Activated CD4-positive, alpha-beta T cell treated with anti-CD3 and anti-CD28 coated beads for 36 hours (primary cell): ENCODE measurements around the gene FAM136A. TPM values are rescaled to one million over a fixed set of nuclear protein-coding genes. Genes with fewer than 3 reads are reported as not detected.

Experiments
- ATAC-seq: fragments of 200-7000 bp; cut with Tn5 transposase; one replicate; pipeline ENCODE4 v1.10.0; 2021; ENCODE audit warnings: mild to moderate bottlenecking, moderate library complexity
- CTCF ChIA-PET: fragments of 350-600 bp; sonication (Branson Sonifier 250); formaldehyde crosslinking; loops from one replicate; lab custom pipeline; 2021; ENCODE audit warnings: antibody characterized with exemption; lab: Charles Lee
- POLR2A ChIA-PET: fragments of 350-600 bp; sonication (Branson Sonifier 250); formaldehyde crosslinking; loops from one replicate; lab custom pipeline; 2021; ENCODE audit warnings: antibody characterized with exemption, inconsistent platforms; lab: Charles Lee
- DNase-seq: peaks from one replicate; pipeline ENCODE4 v3.0.0-alpha.2; 2020
- H3K27ac Mint-ChIP-seq: one replicate; pipeline ENCODE4 v1.8.0; 2021; ENCODE audit warnings: mixed read lengths
- H3K27me3 Mint-ChIP-seq: one replicate; pipeline ENCODE4 v1.8.0; 2021; ENCODE audit warnings: mixed read lengths
- H3K36me3 Mint-ChIP-seq: one replicate; pipeline ENCODE4 v1.8.0; 2021; ENCODE audit warnings: low read depth, mixed read lengths
- H3K4me1 Mint-ChIP-seq: one replicate; pipeline ENCODE4 v1.8.0; 2021; ENCODE audit warnings: mixed read lengths
- H3K4me3 Mint-ChIP-seq: one replicate; pipeline ENCODE4 v1.8.0; 2021; ENCODE audit warnings: mild to moderate bottlenecking, moderate library complexity, mixed read lengths
- H3K9me3 Mint-ChIP-seq: one replicate; pipeline ENCODE4 v1.8.0; 2021; ENCODE audit warnings: low read depth, mixed read lengths
- intact Hi-C, 2 experiments: fragments of 100-400 bp; cut with DNase I in 1 of 2; cut with micrococcal nuclease in 1 of 2; formaldehyde crosslinking; loops; one replicate each; pipeline versions ENCODE4 v1.14.2 to v1.15.1; 2022 to 2024; cut with DNase I, micrococcal nuclease
- total RNA-seq, 2 experiments: library from RNA; stranded (reverse); gene quantifications; one replicate each; pipeline ENCODE4 v1.2.3, GENCODE V29; 2021

Gene FAM136A
- total RNA-seq = 10 to 100 TPM; 45.0 to 52.8 TPM

DNA sequence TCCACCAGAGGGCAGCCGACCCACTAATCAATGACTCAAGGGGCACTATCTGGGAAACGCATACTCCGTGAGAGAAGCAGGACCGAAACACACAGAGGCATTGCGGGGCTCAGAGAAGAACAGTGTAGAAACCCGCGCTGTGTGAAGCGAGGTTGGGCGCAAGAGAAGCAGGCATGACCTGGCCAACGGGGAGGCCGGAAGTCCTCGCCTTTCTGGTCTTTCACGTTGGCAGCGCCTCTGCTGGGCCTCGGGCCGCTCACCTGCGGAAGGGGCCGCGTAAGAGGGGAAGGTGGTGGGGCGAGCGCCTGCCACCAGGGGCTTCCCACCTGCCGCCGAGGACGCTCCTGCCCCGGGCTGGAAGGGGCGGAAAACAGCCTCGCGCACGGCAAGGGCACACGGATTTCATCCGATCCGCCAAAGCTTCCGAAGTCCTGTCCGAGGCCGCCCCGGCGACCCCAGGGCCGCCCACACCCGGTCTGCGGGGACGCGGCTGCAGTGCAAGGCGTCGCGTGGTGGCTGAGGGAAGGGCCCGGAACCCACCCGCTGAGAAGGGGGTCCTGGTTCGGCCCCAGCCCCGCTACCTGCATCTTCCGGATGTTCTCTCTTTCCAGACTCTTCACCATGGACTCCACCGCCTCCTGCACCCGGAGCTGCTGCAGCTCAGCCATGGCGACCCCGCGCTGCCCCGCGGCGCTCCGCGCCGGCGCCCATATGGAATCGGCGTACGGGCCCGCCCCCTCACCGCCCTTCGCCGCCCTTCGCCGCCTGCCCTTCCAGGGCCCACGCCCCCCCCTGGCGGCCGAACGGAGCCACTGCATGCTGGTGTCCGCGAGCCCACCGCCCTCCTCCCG, at the start of gene FAM136A:
Gene FAM136A, minus strand, starts transcription at position 724 of the 851 bp plus-strand sequence. Its CDS starts 56 bp downstream, at position 668.
- Mint-ChIP-seq H3K27me3 (no peaks in the 10 kb centered on the region), H3K27ac (peak within 1 kb of the TSS; percentile 94), H3K4me1 (peaks cover 35% of the 10 kb centered on the region), H3K36me3 (peaks cover 34% of the 10 kb centered on the region), H3K9me3 (no peaks in the 10 kb centered on the region), H3K4me3 (peak within 1 kb of the TSS; percentile 91)
- ATAC-seq (peak; percentile 79), DNase-seq (peak; percentile 93)
- ChIA-PET POLR2A (interaction anchor here (0.5 to 1.1 kb wide), 2 partner anchors 8 to 27 kb away, joined by 3 to 13 read pairs; partner anchors contain the start of gene SNRPG), CTCF (interaction anchor here (0.6 to 6.2 kb wide), 16 partner anchors 8 to 1840 kb away, joined by 3 to 90 read pairs (median 4); partner anchors contain the start of genes MXD1, PCYOX1 and SNRPG)
- intact Hi-C loops = loop anchor here (1.0 to 5.0 kb wide), 11 partner anchors 8 to 693 kb away; partner anchors contain the start of genes C2orf42 (in 2 of the 2), SNRPG (in 2 of the 2), ADD2 (in 1 of the 2) and TEX261 (in 1 of the 2)

DNA sequence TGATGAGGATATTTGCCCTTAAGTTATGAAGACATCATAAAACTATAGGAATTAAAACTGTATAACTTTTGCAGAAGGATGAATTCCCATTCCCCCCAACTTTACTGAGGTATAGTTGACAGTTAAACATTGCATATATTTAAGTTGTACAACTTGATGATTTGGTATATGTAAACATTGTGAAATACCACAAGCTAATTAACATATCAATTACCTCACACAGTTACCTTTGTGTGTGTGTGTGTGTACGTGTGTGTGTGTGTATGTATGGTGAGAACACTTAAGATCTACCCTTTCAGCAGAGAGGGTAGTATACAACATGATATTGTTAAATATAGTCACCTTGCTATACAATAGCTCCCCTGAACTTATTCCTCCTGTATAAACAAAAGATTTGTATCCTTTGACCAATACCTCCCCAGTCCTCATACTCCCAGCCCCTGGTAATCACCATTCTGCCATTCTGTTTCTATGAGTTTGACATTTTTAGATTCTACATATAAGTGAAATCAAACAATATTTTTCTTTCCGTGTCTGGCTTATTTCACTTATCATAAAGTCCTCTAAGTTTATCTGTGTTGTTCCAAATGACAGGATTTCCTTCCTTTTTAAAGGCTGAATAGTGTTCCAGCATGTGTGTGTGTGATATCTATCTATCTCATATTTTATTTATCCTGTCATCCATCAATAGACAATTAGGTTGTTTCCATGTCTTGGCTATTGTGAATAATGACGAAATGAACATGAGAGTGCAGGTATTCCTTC, 48.2 kb upstream of the FAM136A start:
- no peaks in the 10 kb centered on the region for H3K9me3 Mint-ChIP-seq
- CTCF ChIA-PET = interaction anchor here (0.7 to 1.0 kb wide), 2 partner anchors 53 to 267 kb away, joined by 3 read pairs; no protein-coding TSS in a partner anchor
- DNase-seq = no peak
- no peak overlapping the region for H3K27ac Mint-ChIP-seq
- H3K4me1 Mint-ChIP-seq = no peaks in the 10 kb centered on the region
- intact Hi-C loops = loop anchor here in 1 of 2 experiments (10.0 kb wide), 1 partner anchor 205 kb away; the partner anchor contains the start of gene TGFA
- POLR2A ChIA-PET = no interaction called here
- ATAC-seq = no peak
- no peak overlapping the region for H3K4me3 Mint-ChIP-seq
- H3K27me3 Mint-ChIP-seq = peaks cover 8% of the 10 kb centered on the region
- no peaks in the 10 kb centered on the region for H3K36me3 Mint-ChIP-seq

DNA sequence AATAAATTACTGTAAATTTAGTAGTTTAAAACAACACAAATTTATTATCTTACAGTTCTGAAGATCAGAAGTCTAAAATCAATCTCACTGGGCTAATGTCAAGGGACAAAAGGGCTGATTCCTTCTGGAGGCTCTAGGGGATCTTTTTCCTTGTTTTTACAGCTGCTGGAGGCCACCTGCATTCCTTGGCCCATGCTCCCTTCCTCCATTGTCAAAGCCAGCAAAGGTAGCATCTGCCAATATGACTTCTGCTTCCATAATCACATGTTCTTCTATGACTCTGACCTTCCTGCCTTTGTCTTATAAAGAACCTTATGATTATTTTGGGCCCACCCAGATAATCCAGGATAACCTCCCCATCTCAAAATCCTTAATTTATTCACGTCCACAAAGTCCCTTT, 46.0 kb upstream of the FAM136A start:
- Mint-ChIP-seq H3K27ac (no peak overlapping the region), H3K9me3 (no peaks in the 10 kb centered on the region), H3K4me3 (no peak overlapping the region), H3K36me3 (no peaks in the 10 kb centered on the region), H3K27me3 (peaks cover 8% of the 10 kb centered on the region), H3K4me1 (no peaks in the 10 kb centered on the region)
- intact Hi-C loops = loop anchor here in 1 of 2 experiments (10.0 kb wide), 1 partner anchor 207 kb away; the partner anchor contains the start of gene TGFA
- ChIA-PET POLR2A (no interaction called here), CTCF (interaction anchor here (0.7 to 1.1 kb wide), 2 partner anchors 47 to 270 kb away, joined by 3 to 6 read pairs; no protein-coding TSS in a partner anchor)
- no peak for ATAC-seq
- no peak for DNase-seq

GRCh38 chr2:70344195-70344594, 42.3 kb upstream of the FAM136A start:
- CTCF ChIA-PET = interaction anchor here (5.2 kb wide), 1 partner anchor 275 kb away, joined by 60 read pairs; no protein-coding TSS in a partner anchor
- Mint-ChIP-seq H3K27ac (no peak overlapping the region), H3K9me3 (no peaks in the 10 kb centered on the region), H3K36me3 (no peaks in the 10 kb centered on the region), H3K4me3 (no peak overlapping the region), H3K4me1 (peaks cover 2% of the 10 kb centered on the region), H3K27me3 (no peaks in the 10 kb centered on the region)
- POLR2A ChIA-PET = no interaction called here
- intact Hi-C loops = loop anchor here in 1 of 2 experiments (10.0 kb wide), 1 partner anchor 211 kb away; the partner anchor contains the start of gene TGFA
- peak; percentile 85 for ATAC-seq
- DNase-seq = peak; percentile 10

DNA sequence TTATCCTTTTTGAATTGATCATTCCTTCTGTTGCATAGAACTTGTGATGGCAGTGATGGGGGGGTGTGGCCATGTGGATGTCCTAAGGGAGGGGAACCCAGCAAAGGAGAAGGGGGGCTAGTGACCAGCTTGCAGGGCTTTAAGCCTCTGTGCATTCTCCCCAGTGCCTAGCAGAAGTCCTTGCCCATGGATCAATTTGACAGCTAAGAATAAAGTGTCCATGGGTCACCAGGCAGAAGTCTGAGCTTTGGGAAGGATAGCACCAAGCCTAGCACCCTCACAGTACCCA, 39.6 kb upstream of the FAM136A start:
- CTCF ChIA-PET = interaction anchor here (0.5 to 5.2 kb wide), 24 partner anchors 12 to 523 kb away, joined by 3 to 60 read pairs (median 4); no protein-coding TSS in a partner anchor
- Mint-ChIP-seq H3K4me1 (peaks cover 2% of the 10 kb centered on the region), H3K9me3 (no peaks in the 10 kb centered on the region), H3K4me3 (no peak overlapping the region), H3K27ac (no peak overlapping the region), H3K27me3 (no peaks in the 10 kb centered on the region), H3K36me3 (no peaks in the 10 kb centered on the region)
- intact Hi-C loops = loop anchor here (1.0 to 10.0 kb wide), 7 partner anchors 37 to 307 kb away; partner anchors contain the start of gene TGFA (in 2 of the 2)
- no peak for ATAC-seq
- DNase-seq = no peak
- POLR2A ChIA-PET = no interaction called here

- intact Hi-C loops = loop anchor here (1.0 to 10.0 kb wide), 7 partner anchors 37 to 308 kb away; partner anchors contain the start of gene TGFA (in 2 of the 2)
- Mint-ChIP-seq H3K27ac (no peak overlapping the region), H3K9me3 (no peaks in the 10 kb centered on the region), H3K27me3 (no peaks in the 10 kb centered on the region), H3K4me1 (peaks cover 2% of the 10 kb centered on the region), H3K36me3 (no peaks in the 10 kb centered on the region), H3K4me3 (no peak overlapping the region)
- ATAC-seq = peak; percentile 66
- ChIA-PET CTCF (interaction anchor here (0.6 to 5.2 kb wide), 20 partner anchors 12 to 524 kb away, joined by 3 to 60 read pairs (median 4); no protein-coding TSS in a partner anchor), POLR2A (interaction anchor here (0.6 kb wide), 1 partner anchor 12 kb away, joined by 3 read pairs; no protein-coding TSS in a partner anchor)
- peak; percentile 49 for DNase-seq
Observed at GRCh38 chr2:70340761-70341476, 39.1 kb upstream of the FAM136A start.

DNA sequence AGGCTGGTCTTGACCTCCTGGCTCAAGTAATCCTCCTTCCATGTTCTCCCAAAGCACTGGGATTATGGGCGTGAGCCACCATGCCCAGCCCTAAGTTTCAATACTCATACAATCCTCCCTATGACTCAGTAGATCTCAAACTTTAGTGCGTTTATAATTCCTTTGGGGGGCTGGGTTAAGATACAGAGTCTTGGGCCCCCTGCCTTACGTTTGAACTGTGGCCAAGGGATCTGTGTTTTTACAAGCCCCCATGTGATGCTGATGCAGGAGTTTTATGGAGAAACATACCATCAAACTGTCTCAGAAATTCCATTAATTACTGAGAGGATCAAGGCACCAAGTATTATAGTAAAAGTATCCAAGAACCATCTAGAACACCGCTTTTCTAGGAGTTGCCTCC, 38.2 kb upstream of the FAM136A start:
- H3K4me1 Mint-ChIP-seq = peaks cover 2% of the 10 kb centered on the region
- H3K36me3 Mint-ChIP-seq = no peaks in the 10 kb centered on the region
- DNase-seq (no peak), ATAC-seq (no peak)
- no peaks in the 10 kb centered on the region for H3K9me3 Mint-ChIP-seq
- no peak overlapping the region for H3K4me3 Mint-ChIP-seq
- no peaks in the 10 kb centered on the region for H3K27me3 Mint-ChIP-seq
- ChIA-PET CTCF (interaction anchor here (0.9 to 5.2 kb wide), 11 partner anchors 11 to 305 kb away, joined by 3 to 60 read pairs (median 6); no protein-coding TSS in a partner anchor), POLR2A (no interaction called here)
- H3K27ac Mint-ChIP-seq = no peak overlapping the region
- intact Hi-C loops = loop anchor here (2.0 to 10.0 kb wide), 3 partner anchors 213 to 309 kb away; partner anchors contain the start of gene TGFA (in 2 of the 2)

DNA sequence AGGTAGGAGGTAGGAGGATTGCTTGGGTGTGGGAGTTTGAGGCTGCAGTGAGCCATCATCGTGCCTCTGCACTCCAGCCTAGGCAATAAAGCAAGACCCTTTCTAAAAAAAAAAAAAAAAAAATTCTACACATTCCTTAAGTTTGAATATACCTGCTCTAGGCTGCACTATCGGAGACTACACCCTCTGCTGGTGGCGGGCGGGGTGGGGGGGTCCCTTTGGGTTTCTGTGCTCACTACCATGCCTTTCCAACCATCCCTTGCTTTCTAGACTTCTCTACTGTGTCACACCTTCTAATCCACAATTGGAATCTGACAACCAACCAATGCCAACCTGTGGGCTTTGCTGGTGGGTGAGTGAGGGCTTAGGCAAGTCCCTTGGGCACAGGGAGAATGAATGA, 34.7 kb upstream of the FAM136A start:
- H3K9me3 Mint-ChIP-seq = no peaks in the 10 kb centered on the region
- H3K36me3 Mint-ChIP-seq = no peaks in the 10 kb centered on the region
- H3K27me3 Mint-ChIP-seq = no peaks in the 10 kb centered on the region
- POLR2A ChIA-PET = no interaction called here
- no peak for ATAC-seq
- CTCF ChIA-PET = interaction anchor here (0.6 to 1.2 kb wide), 3 partner anchors 19 to 230 kb away, joined by 3 read pairs; no protein-coding TSS in a partner anchor
- no peak for DNase-seq
- no peak overlapping the region for H3K27ac Mint-ChIP-seq
- H3K4me3 Mint-ChIP-seq = no peak overlapping the region
- intact Hi-C loops = no loop called here
- H3K4me1 Mint-ChIP-seq = peaks cover 2% of the 10 kb centered on the region

DNA sequence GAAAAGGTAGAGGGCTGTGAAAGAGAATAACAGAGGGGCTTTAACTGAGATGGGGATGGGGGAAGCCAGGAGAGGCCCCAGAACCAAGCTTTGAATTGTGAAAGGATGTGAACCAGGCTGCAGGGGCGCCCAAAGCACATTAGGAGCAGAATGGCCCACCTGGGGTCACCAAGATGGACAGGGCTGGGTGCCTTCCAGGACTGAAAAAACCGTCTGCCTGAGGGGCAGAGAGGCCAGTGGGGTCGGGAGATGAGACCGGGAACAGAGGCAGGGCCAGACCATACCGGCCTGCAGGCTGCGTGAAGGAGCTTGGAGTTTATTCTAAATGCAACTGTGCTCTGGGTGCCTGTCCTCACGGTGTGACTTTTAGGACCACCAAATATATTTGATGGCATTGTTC, 29.1 kb upstream of the FAM136A start:
- Mint-ChIP-seq H3K36me3 (no peaks in the 10 kb centered on the region), H3K27ac (no peak overlapping the region), H3K4me3 (no peak overlapping the region), H3K4me1 (no peaks in the 10 kb centered on the region), H3K9me3 (no peaks in the 10 kb centered on the region), H3K27me3 (no peaks in the 10 kb centered on the region)
- ATAC-seq (no peak), DNase-seq (no peak)
- ChIA-PET CTCF (no interaction called here), POLR2A (no interaction called here)
- intact Hi-C loops = no loop called here

GRCh38 chr2:70330476-70330875, 28.6 kb upstream of the FAM136A start:
- POLR2A ChIA-PET = no interaction called here
- DNase-seq = no peak
- H3K9me3 Mint-ChIP-seq = no peaks in the 10 kb centered on the region
- CTCF ChIA-PET = no interaction called here
- no peaks in the 10 kb centered on the region for H3K27me3 Mint-ChIP-seq
- H3K27ac Mint-ChIP-seq = no peak overlapping the region
- intact Hi-C loops = no loop called here
- H3K4me1 Mint-ChIP-seq = no peaks in the 10 kb centered on the region
- no peak overlapping the region for H3K4me3 Mint-ChIP-seq
- H3K36me3 Mint-ChIP-seq = no peaks in the 10 kb centered on the region
- ATAC-seq = no peak
